Upper lobe of left lung (tissue), 4 donors: ENCODE data around the gene KIAA2012.

Source experiments
- POLR2A ChIP-seq, 4 donors: fragments of 450-650 bp; IDR thresholded peaks; one replicate each; pipeline ENCODE4 v1.5.1; 2016 to 2017; ENCODE audit warnings: antibody characterized with exemption in 4 of 4, mild to moderate bottlenecking in 2 of 4
- POLR2AphosphoS5 ChIP-seq, 2 donors: sonication (generic); formaldehyde crosslinking; IDR thresholded peaks; one replicate each; pipeline ENCODE4 v1.5.1; 2017; ENCODE audit warnings: antibody characterized with exemption in 2 of 2
- TF ChIP-seq, protein P1 (sequence below), 6 experiments: fragments of 450-650 bp in 4 of 6; fragments of 200-600 bp in 2 of 6; sonication (generic) in 2 of 6; IDR thresholded peaks; one replicate each; pipeline ENCODE4 v1.5.1; 2016 to 2019; ENCODE audit warnings: antibody characterized with exemption in 6 of 6

DNA sequence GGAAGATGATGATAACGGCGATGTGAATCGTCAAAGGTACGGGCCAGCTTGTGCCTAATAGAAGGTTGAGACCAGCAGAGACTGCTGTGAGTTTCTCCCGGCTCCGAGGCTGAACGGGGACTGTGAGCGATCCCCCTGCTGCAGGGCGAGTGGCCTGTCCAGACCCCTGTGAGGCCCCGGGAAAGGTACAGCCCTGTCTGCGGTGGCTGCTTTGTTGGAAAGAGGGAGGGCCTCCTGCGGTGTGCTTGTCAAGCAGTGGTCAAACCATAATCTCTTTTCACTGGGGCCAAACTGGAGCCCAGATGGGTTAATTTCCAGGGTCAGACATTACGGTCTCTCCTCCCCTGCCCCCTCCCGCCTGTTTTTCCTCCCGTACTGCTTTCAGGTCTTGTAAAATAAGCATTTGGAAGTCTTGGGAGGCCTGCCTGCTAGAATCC, 36.4 kb upstream of the KIAA2012 start:
- TF ChIP-seq POLR2A (IDR thresholded peaks at IDR 0.05) (no peak), POLR2AphosphoS5 (IDR thresholded peaks at IDR 0.05) (no peak)
- TF ChIP-seq, protein P1, sequence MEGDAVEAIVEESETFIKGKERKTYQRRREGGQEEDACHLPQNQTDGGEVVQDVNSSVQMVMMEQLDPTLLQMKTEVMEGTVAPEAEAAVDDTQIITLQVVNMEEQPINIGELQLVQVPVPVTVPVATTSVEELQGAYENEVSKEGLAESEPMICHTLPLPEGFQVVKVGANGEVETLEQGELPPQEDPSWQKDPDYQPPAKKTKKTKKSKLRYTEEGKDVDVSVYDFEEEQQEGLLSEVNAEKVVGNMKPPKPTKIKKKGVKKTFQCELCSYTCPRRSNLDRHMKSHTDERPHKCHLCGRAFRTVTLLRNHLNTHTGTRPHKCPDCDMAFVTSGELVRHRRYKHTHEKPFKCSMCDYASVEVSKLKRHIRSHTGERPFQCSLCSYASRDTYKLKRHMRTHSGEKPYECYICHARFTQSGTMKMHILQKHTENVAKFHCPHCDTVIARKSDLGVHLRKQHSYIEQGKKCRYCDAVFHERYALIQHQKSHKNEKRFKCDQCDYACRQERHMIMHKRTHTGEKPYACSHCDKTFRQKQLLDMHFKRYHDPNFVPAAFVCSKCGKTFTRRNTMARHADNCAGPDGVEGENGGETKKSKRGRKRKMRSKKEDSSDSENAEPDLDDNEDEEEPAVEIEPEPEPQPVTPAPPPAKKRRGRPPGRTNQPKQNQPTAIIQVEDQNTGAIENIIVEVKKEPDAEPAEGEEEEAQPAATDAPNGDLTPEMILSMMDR (IDR thresholded peaks at IDR 0.05): no peak
